ENCODE data around the gene SAMD14.
"Not testable (repeated sequence)": the region's sequence is repeated elsewhere in the genome, so short reads cannot be mapped to it uniquely, and the experiment has no call there.

The SAMD14 gene

GRCh38 chr17:50070908-50071680, 58.9 kb downstream of the SAMD14 start:
- FAIRE-seq = no peak

GRCh38 chr17:50067996-50068395, 62.0 kb downstream of the SAMD14 start:
- no peak for FAIRE-seq

GRCh38 chr17:50066995-50067394, 63.0 kb downstream of the SAMD14 start:
- no peak for FAIRE-seq

- no peak for FAIRE-seq
These were observed 64.9 kb downstream of the SAMD14 start for GRCh38 chr17:50065056-50065455.

GRCh38 chr17:50064253-50065001, 65.5 kb downstream of the SAMD14 start:
- FAIRE-seq = no peak

- no peak for FAIRE-seq
These were observed 66.3 kb downstream of the SAMD14 start for GRCh38 chr17:50063561-50064252.

- FAIRE-seq = no peak
These were observed 67.4 kb downstream of the SAMD14 start for GRCh38 chr17:50062293-50063243.

- not testable (repeated sequence) for FAIRE-seq
These were observed 68.3 kb downstream of the SAMD14 start for GRCh38 chr17:50061713-50062045.

- no peak for FAIRE-seq
These were observed 68.8 kb downstream of the SAMD14 start for GRCh38 chr17:50060951-50061712.

Measured in G401.6 (cell line).